Aorta (tissue), 5 donors: ENCODE data around the gene HIPK2. TPM values are rescaled to one million over a fixed set of nuclear protein-coding genes. Genes with fewer than 3 reads are reported as not detected.
A peak's percentile ranks its signal among the peaks of the same experiment; 100 is the strongest.
"Not testable (repeated sequence)": the region's sequence is repeated elsewhere in the genome, so short reads cannot be mapped to it uniquely, and the experiment has no call there.

Source experiments
- ATAC-seq: fragments of 200-7000 bp; cut with Tn5 transposase; one replicate; pipeline ENCODE4 v1.9.1; 2022; ENCODE audit warnings: moderate library complexity; ENCODE audit not compliant: low FRiP score
- DNase-seq, 2 donors: peaks; one replicate each; pipeline ENCODE4 v3.0.0-alpha.2; 2020
- H3K27ac ChIP-seq, 2 donors: one replicate each; pipeline ENCODE4 v1.5.1; 2013; ENCODE audit warnings: low read length in 2 of 2, mild to moderate bottlenecking in 2 of 2, moderate library complexity in 2 of 2, control low read depth in 1 of 2, inconsistent platforms in 1 of 2, low read depth in 1 of 2
- H3K27me3 ChIP-seq, 2 donors: one replicate each; pipeline ENCODE4 v1.6.1; 2013; ENCODE audit warnings: control low read depth in 1 of 2, low read length in 1 of 2, mild to moderate bottlenecking in 1 of 2, moderate library complexity in 1 of 2; ENCODE audit not compliant: insufficient read depth in 2 of 2, control insufficient read depth in 1 of 2
- H3K36me3 ChIP-seq, 2 donors: one replicate each; pipeline ENCODE4 v1.6.1; 2013; ENCODE audit warnings: control low read depth in 1 of 2, low read length in 1 of 2, mild to moderate bottlenecking in 1 of 2; ENCODE audit not compliant: insufficient read depth in 2 of 2, control insufficient read depth in 1 of 2
- H3K4me1 ChIP-seq, 2 donors: one replicate each; pipeline ENCODE4 v1.6.1; 2013; ENCODE audit warnings: low read length in 2 of 2, control low read depth in 1 of 2, mild to moderate bottlenecking in 1 of 2, moderate library complexity in 1 of 2; ENCODE audit not compliant: insufficient read depth in 2 of 2, control insufficient read depth in 1 of 2
- H3K4me3 ChIP-seq, 2 donors: one replicate each; pipeline ENCODE4 v1.5.1; 2013; ENCODE audit warnings: low read length in 2 of 2, control low read depth in 1 of 2, mild to moderate bottlenecking in 1 of 2
- H3K9me3 ChIP-seq: one replicate; pipeline ENCODE4 v1.6.1; 2013; ENCODE audit warnings: mild to moderate bottlenecking, low read length; ENCODE audit not compliant: control insufficient read depth
- WGBS, 2 donors: extraction: QIAGEN DNeasy Blood & Tissue Kit; methylation state at CpG; one replicate each; pipeline ENCODE4 v1.1.7; 2013; 5-methylcytosine and 5-hydroxymethylcytosine counted together
- intact Hi-C, 2 donors: fragments of 100-400 bp; cut with DNase I; formaldehyde crosslinking; loops; one replicate each; pipeline versions ENCODE4 v1.14.2 to v1.15.0; 2022
- polyA plus RNA-seq, 2 donors: library from polyadenylated mRNA; stranded (reverse); fragments of 200-250 nt; gene quantifications; one replicate each; pipeline ENCODE4 v1.2.3, GENCODE V29; 2013
- total RNA-seq, 2 donors: library from RNA; stranded (reverse); fragmentation: NEBNext Ultra II Directional; extraction: Animal tissue kit (Norgen Biotek cat#: 25700); gene quantifications; one replicate each; pipeline ENCODE4 v1.2.1, GENCODE V29; 2021
- donor health status: healthy with polysubstance abuse.
- donor health status: Bipolar disorder and iron deficiency.
- donor health status: DM: no; HTN: no; CAD: no.
- donor health status: DM: no; HTN: no; CAD: no.
- donor health status: DM: yes; HTN: yes; CAD: no.

Gene HIPK2
- total and polyA plus RNA-seq, 4 donors: 9.4 to 108 (median 23.9) TPM

DNA sequence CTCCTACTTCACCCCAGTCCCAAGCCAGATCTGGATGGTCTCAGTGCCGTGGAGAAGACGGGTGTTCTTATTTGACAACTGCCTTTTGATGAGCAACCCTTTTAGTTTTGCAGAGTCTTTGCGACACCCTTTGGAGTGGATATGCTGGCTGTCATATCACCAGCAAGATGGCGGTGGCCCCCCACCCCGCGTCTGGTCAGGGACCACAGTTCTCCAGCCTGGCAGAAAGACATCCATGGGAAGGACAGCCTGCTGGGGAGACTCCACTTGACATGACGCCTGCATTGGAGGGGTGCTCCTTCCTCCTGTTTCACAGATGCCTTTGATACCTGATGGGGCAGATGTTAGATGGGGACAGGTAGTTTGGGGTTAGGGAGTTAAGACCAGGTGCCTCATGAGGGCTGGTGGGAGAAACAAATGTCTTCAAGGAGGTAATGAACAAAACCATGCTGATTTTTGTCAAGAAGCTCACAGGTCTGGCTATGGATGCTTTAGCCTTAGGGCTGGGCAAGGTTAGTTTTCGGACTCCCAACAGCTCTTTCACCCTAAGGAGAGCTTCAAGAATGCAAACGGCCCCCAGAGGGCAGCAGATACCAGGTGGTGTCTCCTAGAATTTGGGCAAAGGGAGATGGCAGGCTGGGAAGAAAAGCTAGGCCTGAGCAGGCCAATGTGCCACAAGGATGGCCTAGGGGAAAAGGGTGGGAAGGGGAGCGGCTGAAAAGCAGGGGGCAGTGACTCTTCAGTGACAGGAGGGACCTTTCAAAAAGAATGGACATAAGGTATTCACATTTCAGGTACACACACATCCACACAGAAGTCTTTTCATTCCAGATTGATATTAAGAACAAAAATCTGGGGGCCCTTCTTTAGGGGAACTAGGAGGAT, 159.1 kb downstream of the HIPK2 start:
- peak in 1 of 2 donors; percentile 50 for DNase-seq

GRCh38 chr7:139617074-139617473, 160.7 kb downstream of the HIPK2 start:
- ATAC-seq (no peak), DNase-seq (no peak)
- Histone ChIP-seq H3K36me3 (peaks cover 5 to 10% of the 10 kb centered on the region in 2 donors), H3K27ac (no peak overlapping the region), H3K9me3 (no peaks in the 10 kb centered on the region), H3K27me3 (no peaks in the 10 kb centered on the region), H3K4me3 (no peak overlapping the region), H3K4me1 (no peaks in the 10 kb centered on the region)
- WGBS, 2 donors: 72 to 73% methylated on average over 1 of the region's 1 CpG
- intact Hi-C loops: loop anchor here (5.0 kb wide), 1 partner anchor 385 kb away; no protein-coding TSS in a partner anchor

More for the DNA sequence above, 159.1 kb downstream of the HIPK2 start:
- Histone ChIP-seq H3K9me3 (no peaks in the 10 kb centered on the region), H3K4me3 (no peak overlapping the region), H3K36me3 (peaks cover 5 to 8% of the 10 kb centered on the region in 2 donors), H3K27ac (no peak overlapping the region), H3K27me3 (no peaks in the 10 kb centered on the region), H3K4me1 (no peaks in the 10 kb centered on the region)
- intact Hi-C loops: loop anchor here (5.0 kb wide), 1 partner anchor 384 kb away; no protein-coding TSS in a partner anchor
- peak; percentile 53 for ATAC-seq
- 84 to 86% methylated on average over 10 of the region's 10 CpGs for WGBS, 2 donors

DNA sequence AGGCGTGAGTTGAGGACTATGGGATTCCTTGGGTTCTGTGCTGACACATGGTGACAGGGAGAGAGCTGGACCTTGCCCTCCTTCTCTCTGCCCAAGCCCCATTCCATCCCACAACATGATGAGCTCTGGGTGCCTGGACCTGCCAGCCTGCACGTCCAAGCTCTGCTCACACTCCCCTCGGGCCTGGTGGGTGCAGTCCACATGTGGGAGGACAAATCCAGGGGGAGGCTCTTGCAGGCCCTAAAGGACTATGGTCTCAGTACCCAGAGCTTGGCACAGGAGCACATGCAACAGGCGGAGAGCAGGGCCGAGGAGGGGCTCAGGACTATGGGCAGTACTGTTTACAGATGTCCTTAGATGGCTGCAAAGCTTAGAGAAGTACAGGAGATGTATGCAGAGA, 162.9 kb downstream of the HIPK2 start:
- ATAC-seq: peak; percentile 15
- H3K27me3 ChIP-seq: no peaks in the 10 kb centered on the region
- intact Hi-C loops: loop anchor here (5.0 kb wide), 1 partner anchor 387 kb away; no protein-coding TSS in a partner anchor

GRCh38 chr7:139613971-139614411, 163.8 kb downstream of the HIPK2 start:
- Histone ChIP-seq H3K27me3 (no peaks in the 10 kb centered on the region), H3K36me3 (peaks cover 5 to 12% of the 10 kb centered on the region in 2 donors), H3K4me1 (no peaks in the 10 kb centered on the region), H3K27ac (no peak overlapping the region), H3K4me3 (no peak overlapping the region), H3K9me3 (no peaks in the 10 kb centered on the region)
- no peak for DNase-seq
- intact Hi-C loops: no loop called here
- 86 to 87% methylated on average over 10 of the region's 10 CpGs for WGBS, 2 donors
- no peak for ATAC-seq

More for the DNA sequence above, 162.9 kb downstream of the HIPK2 start:
- H3K9me3 ChIP-seq: no peaks in the 10 kb centered on the region
- no peaks in the 10 kb centered on the region for H3K4me1 ChIP-seq
- H3K4me3 ChIP-seq: no peak overlapping the region
- no peak overlapping the region for H3K27ac ChIP-seq
- WGBS, 2 donors: 85% methylated on average over 5 of the region's 5 CpGs
- DNase-seq: no peak
- H3K36me3 ChIP-seq: peaks cover 5 to 12% of the 10 kb centered on the region in 2 donors

GRCh38 chr7:139611556-139611955, 166.2 kb downstream of the HIPK2 start:
- peaks cover 0 to 11% of the 10 kb centered on the region in 2 donors for H3K36me3 ChIP-seq
- 92 to 93% methylated on average over 2 of the region's 2 CpGs for WGBS, 2 donors
- H3K27me3 ChIP-seq, H3K9me3 ChIP-seq, DNase-seq, H3K27ac ChIP-seq, intact Hi-C loops, H3K4me1 ChIP-seq, ATAC-seq, H3K4me3 ChIP-seq: not testable (repeated sequence)

- Histone ChIP-seq H3K4me3 (no peak overlapping the region), H3K9me3 (no peaks in the 10 kb centered on the region), H3K27me3 (no peaks in the 10 kb centered on the region), H3K36me3 (peaks cover 0 to 10% of the 10 kb centered on the region in 2 donors), H3K4me1 (no peaks in the 10 kb centered on the region), H3K27ac (no peak overlapping the region)
- intact Hi-C loops: no loop called here
- 90 to 94% methylated on average over 5 of the region's 5 CpGs for WGBS, 2 donors
- ATAC-seq (no peak), DNase-seq (no peak)
Measured at GRCh38 chr7:139610595-139610994, 167.2 kb downstream of the HIPK2 start.

- ATAC-seq: no peak
- Histone ChIP-seq H3K9me3 (no peaks in the 10 kb centered on the region), H3K27me3 (no peaks in the 10 kb centered on the region), H3K4me1 (peaks cover 0 to 4% of the 10 kb centered on the region in 2 donors), H3K27ac (no peak overlapping the region), H3K4me3 (no peak overlapping the region), H3K36me3 (peaks cover 0 to 17% of the 10 kb centered on the region in 2 donors)
- DNase-seq: no peak
- intact Hi-C loops: loop anchor here in 1 of 2 donors (5.0 kb wide), 1 partner anchor 398 kb away; no protein-coding TSS in a partner anchor
- 9 to 11% methylated on average over 5 of the region's 5 CpGs for WGBS, 2 donors
Measured at GRCh38 chr7:139603896-139604295, 173.9 kb downstream of the HIPK2 start.

DNA sequence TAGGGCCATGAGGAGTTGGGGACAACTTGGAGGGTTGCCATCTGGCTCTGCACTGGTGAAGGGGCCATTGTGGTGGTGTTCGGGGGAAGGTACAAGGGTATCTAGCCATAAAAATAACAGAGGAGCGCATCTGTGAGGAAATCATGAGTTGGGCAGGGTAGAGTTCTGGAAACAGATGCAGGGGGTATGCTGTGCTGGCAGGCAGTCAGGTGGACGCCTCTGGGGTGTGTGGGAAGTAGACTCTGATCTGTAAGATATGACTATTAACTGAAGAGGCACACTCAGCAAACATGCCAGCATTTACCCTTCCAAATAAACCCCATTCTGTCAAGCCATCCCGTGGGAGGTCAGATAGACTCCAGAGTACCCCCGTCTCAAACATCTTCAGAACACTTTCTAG, 174.5 kb downstream of the HIPK2 start:
- no peak overlapping the region for H3K27ac ChIP-seq
- 64 to 78% methylated on average over 5 of the region's 5 CpGs for WGBS, 2 donors
- H3K4me3 ChIP-seq: no peak overlapping the region
- peaks cover 0 to 16% of the 10 kb centered on the region in 2 donors for H3K36me3 ChIP-seq
- ATAC-seq (no peak), DNase-seq (no peak)
- intact Hi-C loops: loop anchor here in 1 of 2 donors (5.0 kb wide), 1 partner anchor 399 kb away; no protein-coding TSS in a partner anchor
- H3K4me1 ChIP-seq: peaks cover 0 to 5% of the 10 kb centered on the region in 2 donors
- no peaks in the 10 kb centered on the region for H3K9me3 ChIP-seq
- no peaks in the 10 kb centered on the region for H3K27me3 ChIP-seq
